ENCODE results near the gene MCFD2.

- TF ChIP-seq CTCF (conservative IDR thresholded peaks at IDR 0.05; ENCODE audit: low read length) (no peak), EZH2phosphoT487 (IDR thresholded peaks at IDR 0.05; ENCODE audit: borderline replicate concordance, low read depth, low read length) (no peak)
These were observed 36.6 kb upstream of the MCFD2 start for GRCh38 chr2:46952171-46952570.
